ENCODE measurements around the gene GAS6.

The GAS6 gene

GRCh38 chr13:113809934-113810333 lies 53.9 kb downstream of the GAS6 start:
- no peak for DNase-seq (ENCODE audit: low spot score)
- no peak for TF ChIP-seq CTCF (IDR thresholded peaks at IDR 0.05; ENCODE audit: borderline replicate concordance, control extremely low read depth, extremely low read depth, insufficient read depth, missing control alignments)
- in situ Hi-C loops (cut with MboI; ENCODE audit: low sequenced_read_pairs, unreplicated experiment): no loop called here

GRCh38 chr13:113808058-113808834 lies 55.6 kb downstream of the GAS6 start:
- TF ChIP-seq CTCF (IDR thresholded peaks at IDR 0.05; ENCODE audit: borderline replicate concordance, control extremely low read depth, extremely low read depth, insufficient read depth, missing control alignments): no peak
- DNase-seq (ENCODE audit: low spot score): no peak
- in situ Hi-C loops (cut with MboI; ENCODE audit: low sequenced_read_pairs, unreplicated experiment): no loop called here

DNA sequence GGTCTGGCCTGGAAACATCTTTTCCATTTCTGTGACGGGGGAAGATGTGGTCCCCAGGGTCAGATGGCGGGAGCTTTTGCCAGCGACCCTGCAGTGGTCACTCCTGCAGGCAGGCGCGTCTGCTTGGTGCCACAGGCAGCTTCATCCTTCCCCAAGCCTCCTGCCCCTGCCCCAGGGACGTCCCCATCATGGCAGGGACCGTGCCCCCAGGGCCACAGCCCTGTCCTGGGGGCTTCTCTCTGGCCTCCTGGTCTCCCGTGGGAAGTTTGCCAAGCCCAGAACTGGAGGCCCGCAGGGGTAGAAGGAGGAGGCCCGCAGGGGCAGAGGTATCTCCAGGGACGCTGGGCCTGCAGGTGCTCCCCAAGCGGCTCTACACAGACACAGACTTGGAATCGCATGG lies 57.4 kb downstream of the GAS6 start:
- no peak for DNase-seq (ENCODE audit: low spot score)
- in situ Hi-C loops (cut with MboI; ENCODE audit: low sequenced_read_pairs, unreplicated experiment): no loop called here
- TF ChIP-seq CTCF (IDR thresholded peaks at IDR 0.05; ENCODE audit: borderline replicate concordance, control extremely low read depth, extremely low read depth, insufficient read depth, missing control alignments): no peak

GRCh38 chr13:113806104-113806471 lies 57.8 kb downstream of the GAS6 start:
- in situ Hi-C loops (cut with MboI; ENCODE audit: low sequenced_read_pairs, unreplicated experiment): no loop called here
- no peak for TF ChIP-seq CTCF (IDR thresholded peaks at IDR 0.05; ENCODE audit: borderline replicate concordance, control extremely low read depth, extremely low read depth, insufficient read depth, missing control alignments)
- DNase-seq (ENCODE audit: low spot score): no peak

GRCh38 chr13:113805431-113806103 lies 58.3 kb downstream of the GAS6 start:
- in situ Hi-C loops (cut with MboI; ENCODE audit: low sequenced_read_pairs, unreplicated experiment): no loop called here
- no peak for DNase-seq (ENCODE audit: low spot score)
- TF ChIP-seq CTCF (IDR thresholded peaks at IDR 0.05; ENCODE audit: borderline replicate concordance, control extremely low read depth, extremely low read depth, insufficient read depth, missing control alignments): no peak

GRCh38 chr13:113804703-113805430 lies 59.0 kb downstream of the GAS6 start:
- no peak for DNase-seq (ENCODE audit: low spot score)
- no peak for TF ChIP-seq CTCF (IDR thresholded peaks at IDR 0.05; ENCODE audit: borderline replicate concordance, control extremely low read depth, extremely low read depth, insufficient read depth, missing control alignments)
- in situ Hi-C loops (cut with MboI; ENCODE audit: low sequenced_read_pairs, unreplicated experiment): no loop called here
